GOT3 (cell line): ENCODE results near the gene TAAR1.
"Not testable (repeated sequence)": the region's sequence is repeated elsewhere in the genome, so short reads cannot be mapped to it uniquely, and the experiment has no call there.

Experiments
- DNase-seq: peaks from one replicate; lab custom pipeline; 2025; ENCODE audit warnings: mixed read lengths; lab: John Stamatoyannopoulos, UW

The TAAR1 gene

GRCh38 chr6:132661906-132662305 lies 2.9 kb upstream of the TAAR1 start:
- no peak for DNase-seq

- no peak for DNase-seq
Measured at GRCh38 chr6:132651062-132651461, 7.9 kb downstream of the TAAR1 start.

- no peak for DNase-seq
Measured at GRCh38 chr6:132650429-132650828, 8.6 kb downstream of the TAAR1 start.

- no peak for DNase-seq
Measured at GRCh38 chr6:132648828-132649227, 10.2 kb downstream of the TAAR1 start.

- DNase-seq: no peak
Measured at GRCh38 chr6:132648356-132648755, 10.6 kb downstream of the TAAR1 start.

- no peak for DNase-seq
Measured at GRCh38 chr6:132643547-132643946, 15.4 kb downstream of the TAAR1 start.

- not testable (repeated sequence) for DNase-seq
Measured at GRCh38 chr6:132637135-132637534, 21.8 kb downstream of the TAAR1 start.

GRCh38 chr6:132635906-132636305 lies 23.1 kb downstream of the TAAR1 start:
- not testable (repeated sequence) for DNase-seq

GRCh38 chr6:132635288-132635687 lies 23.7 kb downstream of the TAAR1 start:
- DNase-seq: not testable (repeated sequence)

- DNase-seq: no peak
Measured at GRCh38 chr6:132634796-132635195, 24.2 kb downstream of the TAAR1 start.

- no peak for DNase-seq
Measured at GRCh38 chr6:132633362-132633761, 25.6 kb downstream of the TAAR1 start.

- no peak for DNase-seq
Measured at GRCh38 chr6:132624175-132624574, 34.8 kb downstream of the TAAR1 start, which contains the start of gene TAAR2. Gene TAAR2, minus strand, starts transcription at chr6:132624275. Its CDS starts 0 bp downstream, at chr6:132624275.

GRCh38 chr6:132623106-132623845 lies 35.7 kb downstream of the TAAR1 start:
- no peak for DNase-seq

GRCh38 chr6:132616677-132617076 lies 42.3 kb downstream of the TAAR1 start:
- DNase-seq: no peak

GRCh38 chr6:132614554-132614953 lies 44.4 kb downstream of the TAAR1 start:
- no peak for DNase-seq

- no peak for DNase-seq
Measured at GRCh38 chr6:132612449-132613108, 46.4 kb downstream of the TAAR1 start.

GRCh38 chr6:132611616-132612015 lies 47.4 kb downstream of the TAAR1 start:
- DNase-seq: no peak

- no peak for DNase-seq
Measured at GRCh38 chr6:132607544-132608233, 51.3 kb downstream of the TAAR1 start.

GRCh38 chr6:132604635-132605152 lies 54.3 kb downstream of the TAAR1 start:
- no peak for DNase-seq

- DNase-seq: not testable (repeated sequence)
Measured at GRCh38 chr6:132600900-132601299, 58.1 kb downstream of the TAAR1 start.

GRCh38 chr6:132598473-132598872 lies 60.5 kb downstream of the TAAR1 start:
- DNase-seq: no peak

- DNase-seq: no peak
Measured at GRCh38 chr6:132596201-132596600, 62.8 kb downstream of the TAAR1 start.
